ENCODE results near the gene IFT81.

- TF ChIP-seq CTCF (IDR thresholded peaks at IDR 0.05; ENCODE audit: extremely low read depth in 1 of 2, insufficient read depth in 1 of 2, low read depth in 1 of 2, low read length in 2 of 2) (no peak), POLR2AphosphoS5 (IDR thresholded peaks at IDR 0.05; ENCODE audit: insufficient read depth, low read depth, low read length) (no peak), POLR2A (IDR thresholded peaks at IDR 0.05; ENCODE audit: low read depth, low read length) (no peak), MYC (IDR thresholded peaks at IDR 0.05; ENCODE audit: low read depth, low read length) (no peak)
Measured at GRCh38 chr12:110168732-110169455, 44.7 kb downstream of the IFT81 start.

Data from endothelial cell of umbilical vein (primary cell).